ENCODE results near the gene C1orf116. TPM values are rescaled to one million over a fixed set of nuclear protein-coding genes. Genes with fewer than 3 reads are reported as not detected.

Gene C1orf116
- under 1 TPM in 1 of 2 donors, not detected in 1; under 0.01 TPM for total RNA-seq

DNA sequence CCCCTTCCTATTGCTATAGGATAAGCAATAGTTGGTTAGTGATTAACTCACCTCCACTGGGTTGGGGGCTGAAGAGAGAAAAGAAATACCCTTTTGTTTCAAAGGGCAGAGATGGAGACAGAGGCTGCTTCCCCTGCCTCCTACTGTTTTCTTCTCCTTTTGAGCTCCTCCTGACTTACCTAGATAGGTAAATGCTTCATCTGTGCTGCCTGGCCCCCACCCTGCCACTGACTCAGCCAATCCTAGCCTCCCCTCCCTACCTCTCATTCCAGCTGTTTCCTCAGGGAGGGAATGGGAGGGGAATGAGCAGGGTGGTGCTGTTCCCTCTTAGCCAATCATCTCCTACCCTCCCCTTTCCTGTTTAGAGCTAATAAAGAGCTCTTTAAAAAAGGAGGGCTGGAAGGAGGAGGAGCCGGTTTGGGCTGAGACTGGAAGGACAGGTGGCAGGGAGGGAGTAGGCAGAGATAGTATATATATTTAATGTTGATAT lies at the start of gene C1orf116:
Gene C1orf116, minus strand, starts transcription at position 229 of the 490 bp plus-strand sequence. CDS start 5,158 bp downstream, outside the sequence.

DNA sequence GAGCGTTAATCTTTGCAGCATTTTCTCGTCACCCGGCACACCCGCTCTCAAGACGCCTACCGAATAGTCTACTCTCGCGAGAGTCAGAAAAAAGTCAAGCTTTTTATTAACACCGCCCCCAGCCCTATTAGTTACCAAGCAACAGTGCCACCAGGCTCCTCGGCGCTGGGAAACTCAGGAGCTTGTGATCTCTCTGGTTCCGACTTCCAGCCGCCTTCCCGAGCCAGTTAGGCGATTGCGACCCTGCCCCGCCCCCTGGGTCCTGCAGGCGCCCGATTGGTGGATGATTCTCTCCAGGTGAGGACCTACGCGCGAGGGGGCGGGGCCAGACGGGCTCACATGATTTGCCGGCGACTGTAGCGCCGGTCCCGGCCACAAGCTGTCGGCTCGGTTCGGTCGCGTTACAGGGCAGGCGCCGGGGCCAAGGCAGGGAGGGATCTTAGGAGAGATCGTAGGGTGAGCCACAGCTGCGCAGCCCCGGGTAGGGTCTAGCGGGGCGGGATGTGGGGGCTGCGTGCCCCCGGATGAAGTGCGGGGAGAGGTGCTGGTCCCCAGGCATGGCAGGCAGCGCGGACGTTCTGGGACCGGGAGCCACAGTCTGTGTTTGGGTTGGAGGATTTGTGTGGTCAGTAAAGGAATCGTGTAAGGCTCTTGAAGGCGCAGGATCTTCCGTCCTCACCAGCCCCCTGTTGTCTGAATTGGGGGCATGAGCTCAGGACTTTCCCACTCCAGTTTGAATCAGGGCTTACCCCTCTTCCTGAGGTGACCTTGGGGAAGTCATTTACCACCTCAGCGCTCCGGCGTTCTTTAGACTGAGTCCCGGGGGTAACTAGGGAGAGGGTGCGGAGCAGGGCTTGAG lies 20.6 kb upstream of the C1orf116 start, which contains the start of gene PFKFB2:
Gene PFKFB2, plus strand, starts transcription at position 365 of the 859 bp plus-strand sequence. CDS start 1,443 bp downstream, outside the sequence.

DNA sequence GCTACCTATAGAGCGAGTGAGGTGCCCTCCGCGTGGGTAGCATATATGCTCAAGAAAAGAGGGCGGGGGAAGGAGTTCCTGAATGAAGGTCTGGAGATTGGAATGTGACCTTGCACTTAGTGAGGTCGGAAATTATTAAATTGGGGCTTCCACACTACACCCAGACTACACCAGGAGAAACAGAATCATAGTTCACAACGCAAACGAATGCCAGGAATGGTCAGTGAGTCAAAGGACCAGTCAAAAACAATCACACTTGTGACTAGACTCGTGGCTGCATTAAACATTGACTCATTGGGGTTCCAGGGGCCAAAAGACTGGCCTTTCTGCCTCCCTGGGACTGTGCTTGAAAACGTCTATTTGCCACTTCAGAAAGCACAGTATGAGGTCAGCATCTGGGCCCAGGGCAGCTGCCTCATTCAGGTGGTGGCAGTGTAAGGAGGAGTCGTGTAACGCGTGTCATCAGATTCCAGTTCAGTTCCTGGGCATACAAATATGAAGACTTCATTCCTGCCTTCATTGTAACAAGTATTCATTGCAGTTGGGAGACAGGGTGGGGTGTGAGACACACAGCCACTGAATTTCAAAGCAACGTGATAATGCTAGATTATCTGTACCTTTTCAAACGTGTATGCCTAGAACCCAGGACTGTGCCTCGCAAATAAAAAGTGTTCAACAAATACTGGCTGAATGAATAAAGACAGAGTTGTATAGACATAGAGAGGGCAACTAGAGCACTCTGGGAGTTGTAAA lies 18.8 kb upstream of the C1orf116 start, which contains the start of gene YOD1:
Gene YOD1, minus strand, starts transcription at position 18 of the 753 bp plus-strand sequence. CDS start 178 bp downstream, outside the sequence.

DNA sequence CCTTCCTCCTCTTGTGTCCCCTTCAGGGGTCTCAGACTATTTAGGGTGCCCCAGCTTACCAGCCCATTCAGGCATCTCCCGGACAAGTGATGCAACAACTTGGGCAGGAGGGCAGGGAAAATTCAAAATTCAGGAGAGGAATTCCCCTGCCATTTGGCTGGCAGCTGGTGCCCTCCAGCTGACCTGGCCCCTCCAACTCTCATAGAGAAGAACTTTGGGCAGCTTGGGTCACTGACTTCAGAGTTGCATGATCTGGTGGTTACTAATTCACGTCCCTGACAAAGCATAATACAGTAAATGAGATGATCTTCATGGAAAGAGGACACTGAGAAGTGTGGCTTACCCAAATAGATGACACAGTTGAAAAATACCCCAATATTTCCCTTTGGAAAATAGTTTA lies 62.1 kb downstream of the C1orf116 start, which contains the start of gene FCAMR:
Gene FCAMR, minus strand, starts transcription at position 15 of the 400 bp plus-strand sequence. CDS start 335 bp downstream, outside the sequence.

Other genes with a start within 250 kb of the C1orf116 start
- gene IL20, start 167.1 kb downstream of the C1orf116 start, total RNA-seq = under 1 TPM in 1 of 2 donors, not detected in 1; 0.34 TPM
- 10 to 100 TPM in 1 of 2 donors, 1 to 10 TPM in 1; 9.6 to 56.6 TPM for gene IL24, start 135.3 kb downstream of the C1orf116 start, total RNA-seq
- gene FCMR, start 110.8 kb downstream of the C1orf116 start, total RNA-seq = 10 to 100 TPM in 1 of 2 donors, 1 to 10 TPM in 1; 4.5 to 11.0 TPM
- not detected for gene PIGR, start 86.3 kb downstream of the C1orf116 start, total RNA-seq
- not detected for gene FCAMR, start 62.3 kb downstream of the C1orf116 start, total RNA-seq
- 10 to 100 TPM in 1 of 2 donors, 1 to 10 TPM in 1; 8.3 to 10.3 TPM for gene YOD1, start 18.5 kb upstream of the C1orf116 start, total RNA-seq
- gene PFKFB2, start 20.5 kb upstream of the C1orf116 start, total RNA-seq = 10 to 100 TPM; 12.0 to 23.1 TPM
- not detected for gene C4BPB, start 56.1 kb upstream of the C1orf116 start, total RNA-seq
- gene C4BPA, start 71.5 kb upstream of the C1orf116 start, total RNA-seq = not detected

All from melanocyte of skin (primary cell).